Liver (tissue), 9 donors: Measurements from ENCODE around the gene EIF4E. TPM values are rescaled to one million over a fixed set of nuclear protein-coding genes. Genes with fewer than 3 reads are reported as not detected.

ENCODE experiments used
- DNase-seq: peaks from one replicate; pipeline ENCODE4 v3.0.0-alpha.2; 2017; ENCODE audit warnings: low spot score
- H3K27ac ChIP-seq, 2 donors: one replicate each; pipeline ENCODE4 v1.7.0; 2013; ENCODE audit warnings: inconsistent platforms in 2 of 2, low read length in 2 of 2, control low read depth in 1 of 2, low read depth in 1 of 2, mild to moderate bottlenecking in 1 of 2
- H3K27me3 ChIP-seq, 4 donors: one replicate each; pipeline versions ENCODE4 v1.6.1 to v1.7.0; 2013; ENCODE audit warnings: low read length in 3 of 4, inconsistent platforms in 1 of 4, mild to moderate bottlenecking in 1 of 4, moderate library complexity in 1 of 4; ENCODE audit not compliant: control insufficient read depth in 4 of 4, insufficient read depth in 4 of 4
- H3K36me3 ChIP-seq, 4 donors: one replicate each; pipeline versions ENCODE4 v1.6.1 to v1.7.0; 2013; ENCODE audit warnings: low read length in 3 of 4, mild to moderate bottlenecking in 3 of 4, low read depth in 1 of 4, moderate library complexity in 1 of 4; ENCODE audit not compliant: control insufficient read depth in 4 of 4, insufficient read depth in 3 of 4
- H3K4me1 ChIP-seq, 4 donors: one replicate each; pipeline versions ENCODE4 v1.6.1 to v1.7.0; 2013; ENCODE audit warnings: low read length in 3 of 4, mild to moderate bottlenecking in 3 of 4, moderate library complexity in 1 of 4; ENCODE audit not compliant: control insufficient read depth in 4 of 4, insufficient read depth in 4 of 4
- H3K4me3 ChIP-seq, 3 donors: one replicate each; pipeline versions ENCODE4 v1.6.1 to v1.7.0; 2013; ENCODE audit warnings: low read length in 3 of 3, control low read depth in 1 of 3, low read depth in 1 of 3, mild to moderate bottlenecking in 1 of 3
- H3K9ac ChIP-seq, 2 donors: one replicate each; pipeline ENCODE4 v1.7.0; 2013; ENCODE audit warnings: low read length in 2 of 2, mild to moderate bottlenecking in 2 of 2, moderate library complexity in 2 of 2, control low read depth in 1 of 2, low read depth in 1 of 2
- H3K9me3 ChIP-seq, 4 donors: one replicate each; pipeline versions ENCODE4 v1.6.1 to v1.7.0; 2013; ENCODE audit warnings: low read length in 3 of 4; ENCODE audit not compliant: control insufficient read depth in 4 of 4
- EGR1 ChIP-seq, 2 donors: IDR thresholded peaks; 2 replicates each; pipeline ENCODE4 v1.6.1; 2016 to 2018; ENCODE audit warnings: antibody characterized with exemption in 2 of 2, low read depth in 2 of 2
- FOXA1 ChIP-seq: IDR thresholded peaks from 2 replicates; pipeline ENCODE4 v1.6.1; 2016; ENCODE audit warnings: antibody characterized with exemption
- FOXA2 ChIP-seq: IDR thresholded peaks from 2 replicates; pipeline ENCODE4 v1.6.1; 2016; ENCODE audit warnings: antibody characterized with exemption
- GABPA ChIP-seq, 2 donors: IDR thresholded peaks in 1 of 2; conservative IDR thresholded peaks in 1 of 2; 2 replicates each; pipeline ENCODE4 v1.6.1; 2016; ENCODE audit warnings: antibody characterized with exemption in 2 of 2, mild to moderate bottlenecking in 1 of 2, moderate library complexity in 1 of 2
- HNF4A ChIP-seq, 2 donors: conservative IDR thresholded peaks; 2 replicates each; pipeline ENCODE4 v1.6.1; 2016; ENCODE audit warnings: antibody characterized with exemption in 2 of 2, mild to moderate bottlenecking in 2 of 2
- HNF4G ChIP-seq: IDR thresholded peaks from 2 replicates; pipeline ENCODE4 v1.6.1; 2016; ENCODE audit warnings: antibody characterized with exemption
- JUND ChIP-seq, 2 donors: IDR thresholded peaks; 2 replicates each; pipeline ENCODE4 v1.6.1; 2016; ENCODE audit warnings: antibody characterized with exemption in 2 of 2
- NR2F2 ChIP-seq: IDR thresholded peaks from 2 replicates; pipeline ENCODE4 v1.6.1; 2016; ENCODE audit warnings: antibody characterized with exemption
- RAD21 ChIP-seq, 2 donors: IDR thresholded peaks; 2 replicates each; pipeline ENCODE4 v1.6.1; 2016; ENCODE audit warnings: antibody characterized with exemption in 2 of 2, mild to moderate bottlenecking in 2 of 2
- RXRA ChIP-seq, 2 donors: IDR thresholded peaks; 2 replicates each; pipeline ENCODE4 v1.6.1; 2017 to 2018; ENCODE audit warnings: antibody characterized with exemption in 2 of 2, mild to moderate bottlenecking in 1 of 2
- SP1 ChIP-seq: IDR thresholded peaks from 2 replicates; pipeline ENCODE4 v1.6.1; 2018; ENCODE audit warnings: antibody characterized with exemption, mild to moderate bottlenecking
- TAF1 ChIP-seq: conservative IDR thresholded peaks from 2 replicates; pipeline ENCODE4 v1.6.1; 2016; ENCODE audit warnings: antibody characterized with exemption, mild to moderate bottlenecking
- YY1 ChIP-seq: IDR thresholded peaks from 2 replicates; pipeline ENCODE4 v1.6.1; 2016; ENCODE audit warnings: antibody characterized with exemption, mild to moderate bottlenecking
- WGBS: extraction: QIAGEN DNeasy Blood & Tissue Kit; methylation state at CpG from one replicate; pipeline ENCODE4 v1.1.7; 2013; 5-methylcytosine and 5-hydroxymethylcytosine counted together
- polyA plus RNA-seq, 2 donors: library from polyadenylated mRNA; stranded (reverse) in 1 of 2; unstranded in 1 of 2; fragments of 200-250 nt in 1 of 2; fragments of >200 nt in 1 of 2; fragmentation: Nextera tagmentation in 1 of 2; extraction: Ambion mirVana in 1 of 2; gene quantifications; one replicate each; pipeline versions ENCODE4 v1.2.1 to v1.2.3, GENCODE V29; 2013 to 2015
- total RNA-seq, 2 donors: library from RNA; depleted of rRNA; stranded (reverse); fragments of >200 nt; gene quantifications; one replicate each; pipeline ENCODE4 v1.2.3, GENCODE V29; 2014
- TF ChIP-seq, protein P1 (sequence below): IDR thresholded peaks from 2 replicates; pipeline ENCODE4 v1.6.1; 2016; ENCODE audit warnings: antibody characterized with exemption
- TF ChIP-seq, protein P2 (sequence below): IDR thresholded peaks from 2 replicates; pipeline ENCODE4 v1.6.1; 2016; ENCODE audit warnings: antibody characterized with exemption, mild to moderate bottlenecking
- TF ChIP-seq, protein P3 (sequence below): fragments of 150-350 bp; IDR thresholded peaks from 2 replicates; pipeline ENCODE4 v1.5.1; 2017; ENCODE audit warnings: improper control_type of control experiment, low read depth, low read length; ENCODE audit not compliant: missing input control
- TF ChIP-seq, protein P4 (sequence below): IDR thresholded peaks from 2 replicates; pipeline ENCODE4 v1.6.1; 2016; ENCODE audit warnings: antibody characterized with exemption
- TF ChIP-seq, protein P5 (sequence below): IDR thresholded peaks from 2 replicates; pipeline ENCODE4 v1.6.1; 2016; ENCODE audit warnings: antibody characterized with exemption
- donor health status: healthy.
- donor health status: healthy.
- donor health status: healthy.
- donor health status: healthy.
- donor health status: healthy.

Gene EIF4E
- total and polyA plus RNA-seq, 4 donors, result 32.0 to 64.6 (median 52.2) TPM

DNA sequence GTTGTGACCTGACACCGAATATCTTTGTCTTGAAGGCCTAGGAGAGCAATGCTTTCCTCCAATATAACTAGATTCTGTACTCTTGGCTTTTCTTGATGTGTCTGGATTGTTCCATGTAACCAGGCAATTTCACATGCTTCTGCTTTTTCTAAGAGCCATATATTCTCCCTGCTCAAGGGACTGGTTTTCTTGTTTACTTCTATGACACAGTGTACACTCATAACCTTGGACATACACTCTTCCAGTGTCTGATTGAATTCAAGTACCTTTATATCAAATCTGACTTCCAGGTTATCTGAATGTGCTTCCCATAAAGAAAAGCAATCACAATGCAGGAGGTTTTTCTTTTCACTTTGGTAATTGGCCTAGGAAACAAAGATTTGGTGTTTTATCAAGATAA, 17.4 kb upstream of the EIF4E start:
- no peaks in the 10 kb centered on the region for H3K36me3 ChIP-seq
- no peaks in the 10 kb centered on the region for H3K27me3 ChIP-seq
- H3K4me3 ChIP-seq, result no peak overlapping the region
- H3K27ac ChIP-seq, result no peak overlapping the region
- WGBS, result 90% methylated on average over 1 of the region's 1 CpG
- no peak overlapping the region for H3K9ac ChIP-seq
- H3K9me3 ChIP-seq, result no peaks in the 10 kb centered on the region
- no peaks in the 10 kb centered on the region for H3K4me1 ChIP-seq
- TF ChIP-seq, protein P1, sequence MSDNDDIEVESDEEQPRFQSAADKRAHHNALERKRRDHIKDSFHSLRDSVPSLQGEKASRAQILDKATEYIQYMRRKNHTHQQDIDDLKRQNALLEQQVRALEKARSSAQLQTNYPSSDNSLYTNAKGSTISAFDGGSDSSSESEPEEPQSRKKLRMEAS, result no peak
- no peak for TF ChIP-seq HNF4G
- TF ChIP-seq, protein P2, sequence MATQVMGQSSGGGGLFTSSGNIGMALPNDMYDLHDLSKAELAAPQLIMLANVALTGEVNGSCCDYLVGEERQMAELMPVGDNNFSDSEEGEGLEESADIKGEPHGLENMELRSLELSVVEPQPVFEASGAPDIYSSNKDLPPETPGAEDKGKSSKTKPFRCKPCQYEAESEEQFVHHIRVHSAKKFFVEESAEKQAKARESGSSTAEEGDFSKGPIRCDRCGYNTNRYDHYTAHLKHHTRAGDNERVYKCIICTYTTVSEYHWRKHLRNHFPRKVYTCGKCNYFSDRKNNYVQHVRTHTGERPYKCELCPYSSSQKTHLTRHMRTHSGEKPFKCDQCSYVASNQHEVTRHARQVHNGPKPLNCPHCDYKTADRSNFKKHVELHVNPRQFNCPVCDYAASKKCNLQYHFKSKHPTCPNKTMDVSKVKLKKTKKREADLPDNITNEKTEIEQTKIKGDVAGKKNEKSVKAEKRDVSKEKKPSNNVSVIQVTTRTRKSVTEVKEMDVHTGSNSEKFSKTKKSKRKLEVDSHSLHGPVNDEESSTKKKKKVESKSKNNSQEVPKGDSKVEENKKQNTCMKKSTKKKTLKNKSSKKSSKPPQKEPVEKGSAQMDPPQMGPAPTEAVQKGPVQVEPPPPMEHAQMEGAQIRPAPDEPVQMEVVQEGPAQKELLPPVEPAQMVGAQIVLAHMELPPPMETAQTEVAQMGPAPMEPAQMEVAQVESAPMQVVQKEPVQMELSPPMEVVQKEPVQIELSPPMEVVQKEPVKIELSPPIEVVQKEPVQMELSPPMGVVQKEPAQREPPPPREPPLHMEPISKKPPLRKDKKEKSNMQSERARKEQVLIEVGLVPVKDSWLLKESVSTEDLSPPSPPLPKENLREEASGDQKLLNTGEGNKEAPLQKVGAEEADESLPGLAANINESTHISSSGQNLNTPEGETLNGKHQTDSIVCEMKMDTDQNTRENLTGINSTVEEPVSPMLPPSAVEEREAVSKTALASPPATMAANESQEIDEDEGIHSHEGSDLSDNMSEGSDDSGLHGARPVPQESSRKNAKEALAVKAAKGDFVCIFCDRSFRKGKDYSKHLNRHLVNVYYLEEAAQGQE, result no peak
- TF ChIP-seq FOXA1, result no peak
- TF ChIP-seq, protein P3, sequence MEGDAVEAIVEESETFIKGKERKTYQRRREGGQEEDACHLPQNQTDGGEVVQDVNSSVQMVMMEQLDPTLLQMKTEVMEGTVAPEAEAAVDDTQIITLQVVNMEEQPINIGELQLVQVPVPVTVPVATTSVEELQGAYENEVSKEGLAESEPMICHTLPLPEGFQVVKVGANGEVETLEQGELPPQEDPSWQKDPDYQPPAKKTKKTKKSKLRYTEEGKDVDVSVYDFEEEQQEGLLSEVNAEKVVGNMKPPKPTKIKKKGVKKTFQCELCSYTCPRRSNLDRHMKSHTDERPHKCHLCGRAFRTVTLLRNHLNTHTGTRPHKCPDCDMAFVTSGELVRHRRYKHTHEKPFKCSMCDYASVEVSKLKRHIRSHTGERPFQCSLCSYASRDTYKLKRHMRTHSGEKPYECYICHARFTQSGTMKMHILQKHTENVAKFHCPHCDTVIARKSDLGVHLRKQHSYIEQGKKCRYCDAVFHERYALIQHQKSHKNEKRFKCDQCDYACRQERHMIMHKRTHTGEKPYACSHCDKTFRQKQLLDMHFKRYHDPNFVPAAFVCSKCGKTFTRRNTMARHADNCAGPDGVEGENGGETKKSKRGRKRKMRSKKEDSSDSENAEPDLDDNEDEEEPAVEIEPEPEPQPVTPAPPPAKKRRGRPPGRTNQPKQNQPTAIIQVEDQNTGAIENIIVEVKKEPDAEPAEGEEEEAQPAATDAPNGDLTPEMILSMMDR, result no peak
- no peak for TF ChIP-seq YY1
- TF ChIP-seq, protein P4, sequence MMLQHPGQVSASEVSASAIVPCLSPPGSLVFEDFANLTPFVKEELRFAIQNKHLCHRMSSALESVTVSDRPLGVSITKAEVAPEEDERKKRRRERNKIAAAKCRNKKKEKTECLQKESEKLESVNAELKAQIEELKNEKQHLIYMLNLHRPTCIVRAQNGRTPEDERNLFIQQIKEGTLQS, result no peak
- no peak for TF ChIP-seq RAD21 (IDR thresholded peaks at IDR 0.05)
- no peak for TF ChIP-seq FOXA2
- TF ChIP-seq, protein P5, sequence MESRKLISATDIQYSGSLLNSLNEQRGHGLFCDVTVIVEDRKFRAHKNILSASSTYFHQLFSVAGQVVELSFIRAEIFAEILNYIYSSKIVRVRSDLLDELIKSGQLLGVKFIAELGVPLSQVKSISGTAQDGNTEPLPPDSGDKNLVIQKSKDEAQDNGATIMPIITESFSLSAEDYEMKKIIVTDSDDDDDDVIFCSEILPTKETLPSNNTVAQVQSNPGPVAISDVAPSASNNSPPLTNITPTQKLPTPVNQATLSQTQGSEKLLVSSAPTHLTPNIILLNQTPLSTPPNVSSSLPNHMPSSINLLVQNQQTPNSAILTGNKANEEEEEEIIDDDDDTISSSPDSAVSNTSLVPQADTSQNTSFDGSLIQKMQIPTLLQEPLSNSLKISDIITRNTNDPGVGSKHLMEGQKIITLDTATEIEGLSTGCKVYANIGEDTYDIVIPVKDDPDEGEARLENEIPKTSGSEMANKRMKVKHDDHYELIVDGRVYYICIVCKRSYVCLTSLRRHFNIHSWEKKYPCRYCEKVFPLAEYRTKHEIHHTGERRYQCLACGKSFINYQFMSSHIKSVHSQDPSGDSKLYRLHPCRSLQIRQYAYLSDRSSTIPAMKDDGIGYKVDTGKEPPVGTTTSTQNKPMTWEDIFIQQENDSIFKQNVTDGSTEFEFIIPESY, result no peak
- no peak for TF ChIP-seq SP1
- TF ChIP-seq NR2F2, result no peak
- no peak for TF ChIP-seq GABPA (IDR thresholded peaks at IDR 0.05 in 1 of 2, conservative IDR thresholded peaks at IDR 0.05 in 1 of 2)
- TF ChIP-seq JUND (IDR thresholded peaks at IDR 0.05), result no peak
- TF ChIP-seq EGR1 (IDR thresholded peaks at IDR 0.05; ENCODE audit: low read depth in 2 of 2), result no peak
- TF ChIP-seq RXRA (IDR thresholded peaks at IDR 0.05), result no peak
- TF ChIP-seq TAF1, result no peak
- TF ChIP-seq HNF4A (conservative IDR thresholded peaks at IDR 0.05), result no peak
- DNase-seq, result no peak
